Heart left ventricle (tissue), 16 donors: Measurements from ENCODE around the gene OR2C1. TPM values are rescaled to one million over a fixed set of nuclear protein-coding genes. Genes with fewer than 3 reads are reported as not detected.
A peak's percentile ranks its signal among the peaks of the same experiment; 100 is the strongest.

Experiments used
- ATAC-seq, 4 donors: fragments of 200-7000 bp; cut with Tn5 transposase; one replicate each; pipeline ENCODE4 v1.9.1; 2020 to 2022; ENCODE audit warnings: moderate library complexity in 4 of 4, mild to moderate bottlenecking in 3 of 4, moderate number of reproducible peaks in 1 of 4
- DNase-seq, 5 donors: peaks; one replicate each; pipeline ENCODE4 v3.0.0-alpha.2; 2020
- H3K27ac ChIP-seq, 12 donors: fragments of 200-600 bp; sonication (generic) in 4 of 12; one replicate each; pipeline versions ENCODE4 v1.5.0 to v1.8.0; 2016 to 2022; ENCODE audit warnings: mild to moderate bottlenecking in 2 of 12
- H3K27me3 ChIP-seq, 9 donors: fragments of 200-600 bp; sonication (generic) in 2 of 9; one replicate each; pipeline versions ENCODE4 v1.5.1 to v1.8.0; 2016 to 2022; ENCODE audit warnings: mild to moderate bottlenecking in 3 of 9
- H3K36me3 ChIP-seq, 9 donors: fragments of 200-600 bp; sonication (generic) in 2 of 9; one replicate each; pipeline versions ENCODE4 v1.5.0 to v1.8.0; 2018 to 2022; ENCODE audit warnings: mild to moderate bottlenecking in 2 of 9
- H3K4me1 ChIP-seq, 12 donors: fragments of 200-600 bp; sonication (generic) in 4 of 12; one replicate each; pipeline versions ENCODE4 v1.5.0 to v1.8.0; 2016 to 2022; ENCODE audit warnings: mild to moderate bottlenecking in 3 of 12
- H3K4me3 ChIP-seq, 12 donors: fragments of 200-600 bp; sonication (generic) in 4 of 12; one replicate each; pipeline versions ENCODE4 v1.5.0 to v1.8.0; 2017 to 2022; ENCODE audit warnings: mild to moderate bottlenecking in 9 of 12, moderate library complexity in 4 of 12
- H3K9me3 ChIP-seq, 12 donors: fragments of 200-600 bp; sonication (generic) in 4 of 12; one replicate each; pipeline versions ENCODE4 v1.5.0 to v1.8.0; 2016 to 2022; ENCODE audit warnings: mild to moderate bottlenecking in 1 of 12
- CTCF ChIP-seq, 12 donors: fragments of 200-600 bp; sonication (generic) in 4 of 12; IDR thresholded peaks; one replicate each; pipeline versions ENCODE4 v1.5.0 to v1.8.0; 2018 to 2022; ENCODE audit warnings: antibody characterized with exemption in 12 of 12, mild to moderate bottlenecking in 5 of 12
- POLR2A ChIP-seq, 2 donors: fragments of 450-650 bp; IDR thresholded peaks; one replicate each; pipeline ENCODE4 v1.6.1; 2017; ENCODE audit warnings: antibody characterized with exemption in 2 of 2, mild to moderate bottlenecking in 2 of 2, moderate library complexity in 2 of 2
- WGBS, 4 donors: extraction: QIAGEN DNeasy Blood & Tissue Kit in 2 of 4; methylation state at CpG; one replicate each; pipeline versions ENCODE4 v1.1.5 to v1.1.7; 2013 to 2018; 5-methylcytosine and 5-hydroxymethylcytosine counted together
- intact Hi-C, 10 donors: fragments of 100-400 bp; cut with DNase I; formaldehyde crosslinking; loops; one replicate each; pipeline versions ENCODE4 v1.11.1 to v1.14.2; 2022
- polyA plus RNA-seq, 2 donors: library from polyadenylated mRNA; stranded (reverse); fragments of 200-250 nt; gene quantifications; one replicate each; pipeline ENCODE4 v1.2.3, GENCODE V29; 2013
- total RNA-seq, 9 donors: library from RNA; depleted of rRNA in 2 of 9; stranded (reverse); fragments of >200 nt in 2 of 9; fragmentation: NEBNext Ultra II Directional in 3 of 9; extraction: Animal tissue kit (Norgen Biotek cat#: 25700) in 3 of 9; gene quantifications; one replicate each; pipeline versions ENCODE4 v1.1.0 to v1.2.4, GENCODE V29; 2016 to 2023
- donor health status: ischemic (EF 13 %, LVEDD 7.1; RV severe dilation, severe dysfunction).
- donor health status: healthy with polysubstance abuse.
- donor health status: DM: no; HTN: yes; CAD: no.
- donor health status: DM: no; HTN: no; CAD: no.
- donor health status: ischemic (EF 25% LVEDD 6.9; RV normal size, moderate dysfunction).
- donor health status: ischemic (EF 25% LVEDD 5.7; RV mildly dilated, moderate dysfunction).
- donor health status: healthy.
- donor health status: DM: yes; HTN: yes; CAD: no.
- donor health status: ischemic (EF 35%, LVEDD 5.7; RV mildly dilated, moderate dysfunction).
- donor health status: nonischemic (EF 11% LVEDD 7.7; RV severe dilation, severe dysfunction).
- donor health status: DM: yes; HTN: yes; CAD: no.
- donor health status: PGD.
- donor health status: ischemic (EF 29% LVEDD 5.4; RV normal size, mild dysfunction).
- donor health status: nonischemic (EF 23%, LVEDD 6.1; RV moderate dilation, normal function).

Gene OR2C1
- total and polyA plus RNA-seq, 11 donors, result 0.36 TPM; not detected in 10

GRCh38 chr16:3346041-3346440 lies 9.6 kb upstream of the OR2C1 start:
- no peak overlapping the region for H3K27ac ChIP-seq
- 60 to 63% (median 61%) methylated on average over 2 of the region's 2 CpGs for WGBS, 4 donors
- H3K4me1 ChIP-seq, result peaks cover 0 to 11% (median 0%) of the 10 kb centered on the region in 12 donors
- H3K9me3 ChIP-seq, result peaks cover 0 to 10% (median 0%) of the 10 kb centered on the region in 12 donors
- intact Hi-C loops, result no loop called here
- ATAC-seq (no peak), DNase-seq (no peak)
- no peaks in the 10 kb centered on the region for H3K36me3 ChIP-seq
- H3K27me3 ChIP-seq, result no peaks in the 10 kb centered on the region
- TF ChIP-seq CTCF (IDR thresholded peaks at IDR 0.05), result no peak
- TF ChIP-seq POLR2A (IDR thresholded peaks at IDR 0.05), result no peak
- H3K4me3 ChIP-seq, result no peak overlapping the region

- intact Hi-C loops, result no loop called here
- no peaks in the 10 kb centered on the region for H3K36me3 ChIP-seq
- H3K27ac ChIP-seq, result no peak overlapping the region
- no peak for ATAC-seq
- TF ChIP-seq POLR2A (IDR thresholded peaks at IDR 0.05) (no peak), CTCF (IDR thresholded peaks at IDR 0.05) (no peak)
- H3K4me1 ChIP-seq, result peaks cover 0 to 11% (median 0%) of the 10 kb centered on the region in 12 donors
- H3K4me3 ChIP-seq, result no peak overlapping the region
- peaks cover 0 to 8% (median 0%) of the 10 kb centered on the region in 12 donors for H3K9me3 ChIP-seq
- 49 to 84% (median 71%) methylated on average over 10 of the region's 10 CpGs for WGBS, 4 donors
- H3K27me3 ChIP-seq, result no peaks in the 10 kb centered on the region
- DNase-seq, result no peak
Measured at GRCh38 chr16:3347586-3347985, 8.1 kb upstream of the OR2C1 start.

- Histone ChIP-seq H3K4me3 (no peak overlapping the region), H3K27ac (peak overlapping the region in 7 of 12 donors; percentile 12 to 63 (median 34)), H3K9me3 (no peaks in the 10 kb centered on the region), H3K4me1 (peaks cover 0 to 11% (median 0%) of the 10 kb centered on the region in 12 donors), H3K36me3 (no peaks in the 10 kb centered on the region), H3K27me3 (no peaks in the 10 kb centered on the region)
- WGBS, 4 donors, result 23 to 31% (median 25%) methylated on average over 4 of the region's 4 CpGs
- intact Hi-C loops, result no loop called here
- no peak for TF ChIP-seq CTCF (IDR thresholded peaks at IDR 0.05)
- no peak for TF ChIP-seq POLR2A (IDR thresholded peaks at IDR 0.05)
- DNase-seq (no peak), ATAC-seq (peak; percentile 47 to 81 (median 62))
Measured at GRCh38 chr16:3348547-3349167, 7.0 kb upstream of the OR2C1 start.

GRCh38 chr16:3349175-3349574 lies 6.5 kb upstream of the OR2C1 start:
- WGBS, 4 donors, result 65 to 75% (median 67%) methylated on average over 10 to 13 of the region's 13 CpGs
- DNase-seq (no peak), ATAC-seq (no peak)
- H3K36me3 ChIP-seq, result no peaks in the 10 kb centered on the region
- no peaks in the 10 kb centered on the region for H3K9me3 ChIP-seq
- no peak overlapping the region for H3K4me3 ChIP-seq
- peaks cover 0 to 11% (median 0%) of the 10 kb centered on the region in 12 donors for H3K4me1 ChIP-seq
- H3K27me3 ChIP-seq, result no peaks in the 10 kb centered on the region
- H3K27ac ChIP-seq, result peak overlapping the region in 6 of 12 donors; percentile 12 to 63 (median 32)
- intact Hi-C loops, result no loop called here
- TF ChIP-seq CTCF (IDR thresholded peaks at IDR 0.05), result no peak
- TF ChIP-seq POLR2A (IDR thresholded peaks at IDR 0.05), result no peak
